HepG2 (cell line): Measurements from ENCODE around the gene UBE3D. TPM values are rescaled to one million over a fixed set of nuclear protein-coding genes. Genes with fewer than 3 reads are reported as not detected.

Source experiments
- CBFB ChIP-seq: sonication (generic); formaldehyde crosslinking; IDR thresholded peaks from 2 replicates; pipeline ENCODE4 v1.4.0; 2020; ENCODE audit warnings: missing genetic modification reagents
- NR2C2 ChIP-seq: sonication (generic); formaldehyde crosslinking; IDR thresholded peaks from 2 replicates; pipeline ENCODE4 v1.4.0; 2020; ENCODE audit warnings: missing genetic modification reagents, mild to moderate bottlenecking, moderate library complexity, borderline replicate concordance
- TFAP4 ChIP-seq: sonication (generic); IDR thresholded peaks from 2 replicates; pipeline ENCODE4 v1.6.1; 2016; ENCODE audit warnings: low read depth, borderline replicate concordance
- YEATS4 ChIP-seq: sonication (generic); formaldehyde crosslinking; IDR thresholded peaks from 2 replicates; pipeline ENCODE4 v1.4.0; 2020; ENCODE audit warnings: missing genetic modification reagents, borderline replicate concordance
- ZBTB33 ChIP-seq: sonication (generic); formaldehyde crosslinking; IDR thresholded peaks from 2 replicates; pipeline ENCODE4 v1.4.0; 2020; ENCODE audit warnings: missing genetic modification reagents
- ZC3H4 ChIP-seq: sonication (generic); formaldehyde crosslinking; IDR thresholded peaks from 2 replicates; pipeline ENCODE4 v1.4.0; 2020; ENCODE audit warnings: missing genetic modification reagents, borderline replicate concordance
- ZNF317 ChIP-seq: sonication (generic); formaldehyde crosslinking; IDR thresholded peaks from 2 replicates; pipeline ENCODE4 v1.5.0; 2020; ENCODE audit warnings: mild to moderate bottlenecking, missing genetic modification reagents
- ZNF547 ChIP-seq: sonication (generic); formaldehyde crosslinking; IDR thresholded peaks from 2 replicates; pipeline ENCODE4 v1.5.1; 2020; ENCODE audit warnings: mild to moderate bottlenecking, missing genetic modification reagents
- ZZZ3 ChIP-seq: sonication (generic); formaldehyde crosslinking; IDR thresholded peaks from 2 replicates; pipeline ENCODE4 v1.4.0; 2020; ENCODE audit warnings: missing genetic modification reagents, mild to moderate bottlenecking, borderline replicate concordance
- polyA plus RNA-seq, 8 experiments: library from polyadenylated mRNA; depleted of rRNA in 3 of 8; stranded (reverse) in 7 of 8; unstranded in 1 of 8; fragments of >200 nt; fragmentation: Illumina TruSeq in 4 of 8; extraction: Trizol in 4 of 8; gene quantifications; 2 replicates each; pipeline versions ENCODE4 v1.2.1 to v1.2.3, GENCODE V29; 2011 to 2016; ENCODE audit warnings: low read depth in 4 of 8, missing spikeins in 1 of 8, mixed read lengths in 1 of 8; ENCODE audit not compliant: insufficient read depth in 1 of 8
- total RNA-seq, 5 experiments: library from RNA; depleted of rRNA; stranded (reverse); fragments of >200 nt; fragmentation: Illumina TruSeq; extraction: Trizol; gene quantifications; 2 replicates each; pipeline ENCODE4 v1.2.3, GENCODE V29; 2016; ENCODE audit warnings: low read depth in 1 of 5
- TF ChIP-seq, protein P1 (sequence below): sonication (generic); formaldehyde crosslinking; IDR thresholded peaks from 2 replicates; pipeline ENCODE4 v1.5.1; 2020; ENCODE audit warnings: missing genetic modification reagents, mild to moderate bottlenecking, borderline replicate concordance
- TF ChIP-seq, protein P2 (sequence below): sonication (generic); formaldehyde crosslinking; IDR thresholded peaks from 2 replicates; pipeline ENCODE4 v1.4.0; 2020; ENCODE audit warnings: missing genetic modification reagents
- TF ChIP-seq, protein P3 (sequence below): sonication (generic); formaldehyde crosslinking; IDR thresholded peaks from 2 replicates; pipeline ENCODE4 v1.4.0; 2020; ENCODE audit warnings: missing genetic modification reagents, borderline replicate concordance
- TF ChIP-seq, protein P4 (sequence below): sonication (generic); formaldehyde crosslinking; IDR thresholded peaks from 2 replicates; pipeline ENCODE4 v1.9.0; 2021; ENCODE audit warnings: missing genetic modification reagents, borderline replicate concordance

Gene UBE3D
- total and polyA plus RNA-seq, 2 of the 13 experiments (the other 11 are each of a cell fraction or from before 2014, with no cell fraction given): 5.1 to 11.4 TPM

- TF ChIP-seq, protein P1, sequence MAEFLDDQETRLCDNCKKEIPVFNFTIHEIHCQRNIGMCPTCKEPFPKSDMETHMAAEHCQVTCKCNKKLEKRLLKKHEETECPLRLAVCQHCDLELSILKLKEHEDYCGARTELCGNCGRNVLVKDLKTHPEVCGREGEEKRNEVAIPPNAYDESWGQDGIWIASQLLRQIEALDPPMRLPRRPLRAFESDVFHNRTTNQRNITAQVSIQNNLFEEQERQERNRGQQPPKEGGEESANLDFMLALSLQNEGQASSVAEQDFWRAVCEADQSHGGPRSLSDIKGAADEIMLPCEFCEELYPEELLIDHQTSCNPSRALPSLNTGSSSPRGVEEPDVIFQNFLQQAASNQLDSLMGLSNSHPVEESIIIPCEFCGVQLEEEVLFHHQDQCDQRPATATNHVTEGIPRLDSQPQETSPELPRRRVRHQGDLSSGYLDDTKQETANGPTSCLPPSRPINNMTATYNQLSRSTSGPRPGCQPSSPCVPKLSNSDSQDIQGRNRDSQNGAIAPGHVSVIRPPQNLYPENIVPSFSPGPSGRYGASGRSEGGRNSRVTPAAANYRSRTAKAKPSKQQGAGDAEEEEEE (CRISPR knock-in tag): no peak
- TF ChIP-seq NR2C2 (CRISPR knock-in tag) (peak; percentile 48; the same call in 1 of the 2 replicates), ZNF317 (no peak), TFAP4 (peak; percentile 28; the same call in 1 of the 2 replicates), ZC3H4 (CRISPR knock-in tag) (no peak), CBFB (CRISPR knock-in tag) (peak; percentile 61; the same call in 1 of the 2 replicates), ZZZ3 (CRISPR knock-in tag) (no peak), YEATS4 (peak; percentile 64; the same call in 1 of the 2 replicates), ZNF547 (0 out of 2 replicates have a peak, but pooled peaks have one; percentile 64), ZBTB33 (no peak)
- TF ChIP-seq, protein P2, sequence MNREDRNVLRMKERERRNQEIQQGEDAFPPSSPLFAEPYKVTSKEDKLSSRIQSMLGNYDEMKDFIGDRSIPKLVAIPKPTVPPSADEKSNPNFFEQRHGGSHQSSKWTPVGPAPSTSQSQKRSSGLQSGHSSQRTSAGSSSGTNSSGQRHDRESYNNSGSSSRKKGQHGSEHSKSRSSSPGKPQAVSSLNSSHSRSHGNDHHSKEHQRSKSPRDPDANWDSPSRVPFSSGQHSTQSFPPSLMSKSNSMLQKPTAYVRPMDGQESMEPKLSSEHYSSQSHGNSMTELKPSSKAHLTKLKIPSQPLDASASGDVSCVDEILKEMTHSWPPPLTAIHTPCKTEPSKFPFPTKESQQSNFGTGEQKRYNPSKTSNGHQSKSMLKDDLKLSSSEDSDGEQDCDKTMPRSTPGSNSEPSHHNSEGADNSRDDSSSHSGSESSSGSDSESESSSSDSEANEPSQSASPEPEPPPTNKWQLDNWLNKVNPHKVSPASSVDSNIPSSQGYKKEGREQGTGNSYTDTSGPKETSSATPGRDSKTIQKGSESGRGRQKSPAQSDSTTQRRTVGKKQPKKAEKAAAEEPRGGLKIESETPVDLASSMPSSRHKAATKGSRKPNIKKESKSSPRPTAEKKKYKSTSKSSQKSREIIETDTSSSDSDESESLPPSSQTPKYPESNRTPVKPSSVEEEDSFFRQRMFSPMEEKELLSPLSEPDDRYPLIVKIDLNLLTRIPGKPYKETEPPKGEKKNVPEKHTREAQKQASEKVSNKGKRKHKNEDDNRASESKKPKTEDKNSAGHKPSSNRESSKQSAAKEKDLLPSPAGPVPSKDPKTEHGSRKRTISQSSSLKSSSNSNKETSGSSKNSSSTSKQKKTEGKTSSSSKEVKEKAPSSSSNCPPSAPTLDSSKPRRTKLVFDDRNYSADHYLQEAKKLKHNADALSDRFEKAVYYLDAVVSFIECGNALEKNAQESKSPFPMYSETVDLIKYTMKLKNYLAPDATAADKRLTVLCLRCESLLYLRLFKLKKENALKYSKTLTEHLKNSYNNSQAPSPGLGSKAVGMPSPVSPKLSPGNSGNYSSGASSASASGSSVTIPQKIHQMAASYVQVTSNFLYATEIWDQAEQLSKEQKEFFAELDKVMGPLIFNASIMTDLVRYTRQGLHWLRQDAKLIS (CRISPR knock-in tag): peak; percentile 63; the same call in 1 of the 2 replicates
- TF ChIP-seq, protein P3, sequence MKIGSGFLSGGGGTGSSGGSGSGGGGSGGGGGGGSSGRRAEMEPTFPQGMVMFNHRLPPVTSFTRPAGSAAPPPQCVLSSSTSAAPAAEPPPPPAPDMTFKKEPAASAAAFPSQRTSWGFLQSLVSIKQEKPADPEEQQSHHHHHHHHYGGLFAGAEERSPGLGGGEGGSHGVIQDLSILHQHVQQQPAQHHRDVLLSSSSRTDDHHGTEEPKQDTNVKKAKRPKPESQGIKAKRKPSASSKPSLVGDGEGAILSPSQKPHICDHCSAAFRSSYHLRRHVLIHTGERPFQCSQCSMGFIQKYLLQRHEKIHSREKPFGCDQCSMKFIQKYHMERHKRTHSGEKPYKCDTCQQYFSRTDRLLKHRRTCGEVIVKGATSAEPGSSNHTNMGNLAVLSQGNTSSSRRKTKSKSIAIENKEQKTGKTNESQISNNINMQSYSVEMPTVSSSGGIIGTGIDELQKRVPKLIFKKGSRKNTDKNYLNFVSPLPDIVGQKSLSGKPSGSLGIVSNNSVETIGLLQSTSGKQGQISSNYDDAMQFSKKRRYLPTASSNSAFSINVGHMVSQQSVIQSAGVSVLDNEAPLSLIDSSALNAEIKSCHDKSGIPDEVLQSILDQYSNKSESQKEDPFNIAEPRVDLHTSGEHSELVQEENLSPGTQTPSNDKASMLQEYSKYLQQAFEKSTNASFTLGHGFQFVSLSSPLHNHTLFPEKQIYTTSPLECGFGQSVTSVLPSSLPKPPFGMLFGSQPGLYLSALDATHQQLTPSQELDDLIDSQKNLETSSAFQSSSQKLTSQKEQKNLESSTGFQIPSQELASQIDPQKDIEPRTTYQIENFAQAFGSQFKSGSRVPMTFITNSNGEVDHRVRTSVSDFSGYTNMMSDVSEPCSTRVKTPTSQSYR (CRISPR knock-in tag): peak; percentile 27; the same call in 1 of the 2 replicates
- TF ChIP-seq, protein P4, sequence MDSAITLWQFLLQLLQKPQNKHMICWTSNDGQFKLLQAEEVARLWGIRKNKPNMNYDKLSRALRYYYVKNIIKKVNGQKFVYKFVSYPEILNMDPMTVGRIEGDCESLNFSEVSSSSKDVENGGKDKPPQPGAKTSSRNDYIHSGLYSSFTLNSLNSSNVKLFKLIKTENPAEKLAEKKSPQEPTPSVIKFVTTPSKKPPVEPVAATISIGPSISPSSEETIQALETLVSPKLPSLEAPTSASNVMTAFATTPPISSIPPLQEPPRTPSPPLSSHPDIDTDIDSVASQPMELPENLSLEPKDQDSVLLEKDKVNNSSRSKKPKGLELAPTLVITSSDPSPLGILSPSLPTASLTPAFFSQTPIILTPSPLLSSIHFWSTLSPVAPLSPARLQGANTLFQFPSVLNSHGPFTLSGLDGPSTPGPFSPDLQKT (CRISPR knock-in tag): no peak
Measured at GRCh38 chr6:83067448-83068439, 2.1 kb upstream of the UBE3D start, which contains the start of gene DOP1A (continued).
